WTC11 (cell line): Measurements from ENCODE around the gene CFAP99. TPM values are rescaled to one million over a fixed set of nuclear protein-coding genes. Genes with fewer than 3 reads are reported as not detected.

Source experiments
- ATAC-seq: fragments of 200-7000 bp; cut with Tn5 transposase; 2 replicates; pipeline ENCODE4 v1.10.0; 2021; ENCODE audit warnings: mild to moderate bottlenecking, moderate library complexity
- CTCF ChIA-PET: fragments of 300-600 bp; sonication (Branson Sonifier 250); formaldehyde crosslinking; loops from one replicate; lab custom pipeline; 2021; ENCODE audit warnings: antibody characterized with exemption; lab: Charles Lee
- POLR2A ChIA-PET: fragments of 350-600 bp; sonication (Branson Sonifier 250); formaldehyde crosslinking; loops from one replicate; lab custom pipeline; 2021; ENCODE audit warnings: antibody characterized with exemption; lab: Charles Lee
- DNase-seq: peaks from one replicate; pipeline ENCODE4 v3.0.0; 2021; ENCODE audit warnings: low spot score
- H3K27ac Mint-ChIP-seq: 2 replicates; pipeline ENCODE4 v1.8.0; 2021; ENCODE audit warnings: mixed read lengths
- H3K27me3 Mint-ChIP-seq: 2 replicates; pipeline ENCODE4 v1.8.0; 2021; ENCODE audit warnings: low read depth, mild to moderate bottlenecking, moderate library complexity, mixed read lengths
- H3K36me3 Mint-ChIP-seq: 2 replicates; pipeline ENCODE4 v1.8.0; 2021; ENCODE audit warnings: mixed read lengths
- H3K4me1 Mint-ChIP-seq: 2 replicates; pipeline ENCODE4 v1.8.0; 2022; ENCODE audit warnings: mixed read lengths
- H3K4me3 Mint-ChIP-seq: 2 replicates; pipeline ENCODE4 v1.8.0; 2021; ENCODE audit warnings: mild to moderate bottlenecking, moderate library complexity, mixed read lengths
- H3K9me3 Mint-ChIP-seq: 2 replicates; pipeline ENCODE4 v1.8.0; 2021; ENCODE audit warnings: mixed read lengths
- AFF4 ChIP-seq: sonication (generic); formaldehyde crosslinking; IDR thresholded peaks from 2 replicates; pipeline ENCODE4 v1.8.1; 2023; ENCODE audit warnings: mild to moderate bottlenecking, missing genetic modification reagents, borderline replicate concordance
- CBFB ChIP-seq: sonication (generic); formaldehyde crosslinking; IDR thresholded peaks from 2 replicates; pipeline ENCODE4 v1.8.1; 2022; ENCODE audit warnings: mild to moderate bottlenecking, low read depth, missing genetic modification reagents
- E2F4 ChIP-seq: sonication (generic); formaldehyde crosslinking; IDR thresholded peaks from 2 replicates; pipeline ENCODE4 v1.8.1; 2022; ENCODE audit warnings: low read depth, mild to moderate bottlenecking, moderate library complexity, missing genetic modification reagents, borderline replicate concordance
- ELF4 ChIP-seq: sonication (generic); formaldehyde crosslinking; IDR thresholded peaks from 2 replicates; pipeline ENCODE4 v1.8.1; 2022; ENCODE audit warnings: low read depth, mild to moderate bottlenecking, moderate library complexity, missing genetic modification reagents
- ESRRA ChIP-seq: sonication (generic); formaldehyde crosslinking; IDR thresholded peaks from 2 replicates; pipeline ENCODE4 v1.8.1; 2022; ENCODE audit warnings: mild to moderate bottlenecking, missing genetic modification reagents, borderline replicate concordance
- ETV6 ChIP-seq: sonication (generic); formaldehyde crosslinking; IDR thresholded peaks from 2 replicates; pipeline ENCODE4 v1.8.1; 2022; ENCODE audit warnings: mild to moderate bottlenecking, missing genetic modification reagents
- HMGA2 ChIP-seq: fragments of 250-450 bp; sonication (Bioruptor Pico); IDR thresholded peaks from 2 replicates; pipeline ENCODE4 v1.4.0; 2021; ENCODE audit warnings: mild to moderate bottlenecking, moderate library complexity
- IRF2 ChIP-seq: sonication (generic); formaldehyde crosslinking; IDR thresholded peaks from 2 replicates; pipeline ENCODE4 v1.8.0; 2022; ENCODE audit warnings: low read depth, missing genetic modification reagents, borderline replicate concordance
- KAT7 ChIP-seq: sonication (generic); formaldehyde crosslinking; IDR thresholded peaks from 2 replicates; pipeline ENCODE4 v1.8.1; 2023; ENCODE audit warnings: missing genetic modification reagents, mild to moderate bottlenecking, borderline replicate concordance
- MXD4 ChIP-seq: fragments of 250-450 bp; sonication (Bioruptor Pico); IDR thresholded peaks from 2 replicates; pipeline ENCODE4 v1.8.0; 2021; ENCODE audit warnings: mild to moderate bottlenecking, moderate library complexity, borderline replicate concordance
- OVOL2 ChIP-seq: fragments of 250-450 bp; sonication (Bioruptor Pico); IDR thresholded peaks from 2 replicates; pipeline ENCODE4 v1.9.0; 2021; ENCODE audit warnings: mild to moderate bottlenecking, borderline replicate concordance
- SMAD3 ChIP-seq: sonication (generic); formaldehyde crosslinking; IDR thresholded peaks from 2 replicates; pipeline ENCODE4 v1.8.0; 2022; ENCODE audit warnings: missing genetic modification reagents, mild to moderate bottlenecking, borderline replicate concordance
- SMAD4 ChIP-seq: sonication (generic); formaldehyde crosslinking; IDR thresholded peaks from 2 replicates; pipeline ENCODE4 v1.8.0; 2022; ENCODE audit warnings: mild to moderate bottlenecking, missing genetic modification reagents
- SOX15 ChIP-seq: fragments of 250-450 bp; sonication (Bioruptor Pico); IDR thresholded peaks from 2 replicates; pipeline ENCODE4 v1.9.0; 2021; ENCODE audit warnings: mild to moderate bottlenecking
- SP1 ChIP-seq: sonication (generic); formaldehyde crosslinking; conservative IDR thresholded peaks from 2 replicates; pipeline ENCODE4 v1.8.1; 2022; ENCODE audit warnings: missing genetic modification reagents
- USF2 ChIP-seq: sonication (generic); formaldehyde crosslinking; IDR thresholded peaks from 2 replicates; pipeline ENCODE4 v1.8.1; 2023; ENCODE audit warnings: mild to moderate bottlenecking, missing genetic modification reagents, moderate library complexity
- ZNF121 ChIP-seq: sonication (generic); formaldehyde crosslinking; IDR thresholded peaks from 2 replicates; pipeline ENCODE4 v1.8.0; 2023; ENCODE audit warnings: missing genetic modification reagents
- ZNF317 ChIP-seq: sonication (generic); formaldehyde crosslinking; IDR thresholded peaks from 2 replicates; pipeline ENCODE4 v1.8.1; 2023; ENCODE audit warnings: low read depth, mild to moderate bottlenecking, moderate library complexity, missing genetic modification reagents, borderline replicate concordance
- ZNF416 ChIP-seq: fragments of 250-450 bp; sonication (Bioruptor Pico); IDR thresholded peaks from 2 replicates; pipeline ENCODE4 v1.9.0; 2021; ENCODE audit warnings: mild to moderate bottlenecking, inconsistent platforms
- total RNA-seq: library from RNA; stranded (reverse); gene quantifications from 3 replicates; pipeline ENCODE4 v1.2.3, GENCODE V29; 2021
- TF ChIP-seq, protein P1 (sequence below): sonication (generic); formaldehyde crosslinking; IDR thresholded peaks from 2 replicates; pipeline ENCODE4 v1.8.1; 2022; ENCODE audit warnings: mild to moderate bottlenecking, missing genetic modification reagents, moderate library complexity, borderline replicate concordance
- TF ChIP-seq, protein P2 (sequence below): sonication (generic); formaldehyde crosslinking; IDR thresholded peaks from 2 replicates; pipeline ENCODE4 v1.8.0; 2022; ENCODE audit warnings: mild to moderate bottlenecking, missing genetic modification reagents

CFAP99 gene
- total RNA-seq, 1 experiment from 2014 or later, result not detected

DNA sequence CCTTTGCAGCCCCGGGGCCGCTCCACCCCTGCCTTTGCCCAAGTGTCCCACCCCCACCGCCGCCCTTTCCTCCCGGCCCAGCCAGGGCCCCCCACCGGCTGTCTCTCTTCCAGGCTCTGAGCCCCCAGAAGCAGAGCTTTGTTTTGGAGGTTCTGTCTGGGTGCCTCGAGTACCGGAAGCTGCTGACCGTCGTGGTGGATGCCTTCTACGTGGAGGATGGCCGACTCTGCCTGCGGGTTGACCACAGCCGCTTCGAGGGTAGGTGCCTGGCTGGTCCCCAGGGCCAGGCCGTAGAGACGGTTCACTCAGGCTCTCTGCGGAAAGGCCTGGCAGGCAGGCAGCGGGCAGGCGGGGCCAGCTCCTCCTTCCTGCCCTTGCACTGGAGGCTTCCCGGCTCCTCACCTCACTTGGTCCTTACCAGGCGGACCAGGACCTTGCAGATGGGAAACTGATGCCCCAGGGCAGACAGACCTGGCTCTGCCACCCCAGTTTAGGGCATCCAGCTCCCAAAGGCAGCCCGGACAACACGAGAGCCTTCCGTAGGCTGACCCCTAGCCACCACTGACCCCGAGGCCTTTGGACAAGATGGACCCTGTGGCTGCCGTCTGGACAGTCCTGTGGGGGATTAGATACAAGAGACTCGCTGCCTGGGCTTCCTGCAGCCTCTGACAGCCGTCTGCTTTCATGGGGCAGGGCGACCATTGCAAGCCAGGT lies 18.2 kb downstream of the CFAP99 start:
- peaks cover 2% of the 10 kb centered on the region for H3K9me3 Mint-ChIP-seq
- TF ChIP-seq USF2 (CRISPR knock-in tag) (no peak), CBFB (CRISPR knock-in tag) (no peak), OVOL2 (no peak), SP1 (no peak), ZNF416 (CRISPR knock-in tag) (no peak), E2F4 (CRISPR knock-in tag) (no peak), KAT7 (CRISPR knock-in tag) (no peak), MXD4 (CRISPR knock-in tag) (no peak), ETV6 (CRISPR knock-in tag) (no peak), ZNF317 (CRISPR knock-in tag) (no peak), SMAD3 (no peak), ELF4 (CRISPR knock-in tag) (no peak), HMGA2 (CRISPR knock-in tag) (no peak)
- TF ChIP-seq, protein P1, sequence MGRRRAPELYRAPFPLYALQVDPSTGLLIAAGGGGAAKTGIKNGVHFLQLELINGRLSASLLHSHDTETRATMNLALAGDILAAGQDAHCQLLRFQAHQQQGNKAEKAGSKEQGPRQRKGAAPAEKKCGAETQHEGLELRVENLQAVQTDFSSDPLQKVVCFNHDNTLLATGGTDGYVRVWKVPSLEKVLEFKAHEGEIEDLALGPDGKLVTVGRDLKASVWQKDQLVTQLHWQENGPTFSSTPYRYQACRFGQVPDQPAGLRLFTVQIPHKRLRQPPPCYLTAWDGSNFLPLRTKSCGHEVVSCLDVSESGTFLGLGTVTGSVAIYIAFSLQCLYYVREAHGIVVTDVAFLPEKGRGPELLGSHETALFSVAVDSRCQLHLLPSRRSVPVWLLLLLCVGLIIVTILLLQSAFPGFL (CRISPR knock-in tag), result no peak
- TF ChIP-seq, all 79 proteins: peak for 0
- Mint-ChIP-seq H3K27ac (no peak overlapping the region), H3K4me1 (no peaks in the 10 kb centered on the region; the same call in 1 of the 2 replicates), H3K4me3 (no peak overlapping the region), H3K27me3 (no peaks in the 10 kb centered on the region), H3K36me3 (no peaks in the 10 kb centered on the region)
- ChIA-PET CTCF (interaction anchor here (0.6 to 4.5 kb wide), 13 partner anchors 10 to 216 kb away, joined by 3 to 21 read pairs (median 3); partner anchors contain the start of genes CFAP99, RNF4 and ZFYVE28), POLR2A (no interaction called here)
- ATAC-seq, result no peak
- no peak for DNase-seq

GRCh38 chr4:2437475-2438215 lies 18.9 kb downstream of the CFAP99 start:
- POLR2A ChIA-PET, result no interaction called here
- no peaks in the 10 kb centered on the region; the same call in 1 of the 2 replicates for H3K4me1 Mint-ChIP-seq
- H3K36me3 Mint-ChIP-seq, result no peaks in the 10 kb centered on the region
- no peak for TF ChIP-seq SMAD4
- no peak for TF ChIP-seq SOX15
- TF ChIP-seq SMAD3, result no peak
- no peak for TF ChIP-seq CBFB (CRISPR knock-in tag)
- CTCF ChIA-PET, result interaction anchor here (1.0 to 4.5 kb wide), 5 partner anchors 23 to 217 kb away, joined by 3 to 21 read pairs (median 4); no protein-coding TSS in a partner anchor
- no peaks in the 10 kb centered on the region for H3K9me3 Mint-ChIP-seq
- no peak for ATAC-seq
- H3K27me3 Mint-ChIP-seq, result no peaks in the 10 kb centered on the region
- DNase-seq, result no peak
- H3K27ac Mint-ChIP-seq, result no peak overlapping the region
- no peak overlapping the region for H3K4me3 Mint-ChIP-seq

DNA sequence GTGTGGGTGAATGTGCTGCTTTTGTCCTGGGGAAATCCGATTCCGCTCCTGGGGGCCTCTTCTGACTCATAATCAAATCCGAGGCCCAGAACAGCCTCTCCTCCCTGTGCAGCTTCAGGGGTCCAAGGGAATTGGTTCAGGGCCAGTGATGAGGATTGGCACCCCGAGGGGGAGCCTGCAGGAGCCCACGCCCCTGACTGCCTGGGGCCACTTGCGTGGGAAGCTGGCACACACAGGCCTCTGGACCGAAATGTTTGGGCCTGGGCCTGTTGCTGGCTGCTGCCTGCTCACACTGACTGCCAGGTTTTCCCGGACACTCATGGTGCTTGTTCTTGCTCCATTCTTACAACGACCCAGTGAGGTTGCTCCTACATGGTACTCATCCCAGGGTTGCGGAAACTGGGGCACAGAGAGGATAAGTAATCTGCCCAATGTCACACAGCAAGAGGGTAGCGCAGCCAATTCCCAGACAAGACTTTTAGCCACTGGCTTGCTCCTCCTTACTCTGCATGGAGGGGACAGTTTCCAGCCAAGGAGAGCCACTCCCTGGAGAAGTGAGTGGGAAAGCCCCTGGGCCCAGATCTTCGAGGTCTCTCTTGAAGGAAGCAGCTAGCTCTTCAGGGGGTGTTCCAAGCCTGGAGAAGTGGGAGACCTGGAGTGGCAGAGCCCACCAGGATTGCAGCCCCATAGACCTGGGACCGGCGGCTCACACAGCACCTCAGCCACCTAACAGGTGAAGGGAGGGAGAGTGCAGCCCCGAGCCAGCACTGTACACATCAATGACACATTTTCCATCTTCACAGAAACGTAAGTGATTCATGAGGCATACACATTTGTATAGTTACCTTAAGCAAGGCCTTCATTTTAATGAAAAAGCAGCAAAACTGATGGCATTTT lies 20.3 kb downstream of the CFAP99 start:
- no peaks in the 10 kb centered on the region for H3K9me3 Mint-ChIP-seq
- ChIA-PET POLR2A (no interaction called here), CTCF (interaction anchor here (0.6 to 4.5 kb wide), 2 partner anchors 47 to 219 kb away, joined by 3 to 21 read pairs; no protein-coding TSS in a partner anchor)
- H3K27ac Mint-ChIP-seq, result no peak overlapping the region
- no peaks in the 10 kb centered on the region; the same call in 1 of the 2 replicates for H3K4me1 Mint-ChIP-seq
- ATAC-seq (no peak), DNase-seq (no peak)
- no peaks in the 10 kb centered on the region for H3K27me3 Mint-ChIP-seq
- H3K4me3 Mint-ChIP-seq, result no peak overlapping the region
- no peaks in the 10 kb centered on the region for H3K36me3 Mint-ChIP-seq
- no peak for TF ChIP-seq IRF2 (CRISPR knock-in tag)
- TF ChIP-seq, protein P2, sequence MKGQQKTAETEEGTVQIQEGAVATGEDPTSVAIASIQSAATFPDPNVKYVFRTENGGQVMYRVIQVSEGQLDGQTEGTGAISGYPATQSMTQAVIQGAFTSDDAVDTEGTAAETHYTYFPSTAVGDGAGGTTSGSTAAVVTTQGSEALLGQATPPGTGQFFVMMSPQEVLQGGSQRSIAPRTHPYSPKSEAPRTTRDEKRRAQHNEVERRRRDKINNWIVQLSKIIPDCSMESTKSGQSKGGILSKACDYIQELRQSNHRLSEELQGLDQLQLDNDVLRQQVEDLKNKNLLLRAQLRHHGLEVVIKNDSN (CRISPR knock-in tag), result no peak
- TF ChIP-seq ZNF121 (CRISPR knock-in tag), result no peak
- no peak for TF ChIP-seq ESRRA
- TF ChIP-seq SMAD3, result no peak
- no peak for TF ChIP-seq AFF4 (CRISPR knock-in tag)
